Type B pancreatic cell (in vitro differentiated cells): ENCODE data around the gene MPL. TPM values are rescaled to one million over a fixed set of nuclear protein-coding genes. Genes with fewer than 3 reads are reported as not detected.

Experiments
- DNase-seq: peaks from one replicate; pipeline ENCODE4 v3.0.0; 2021; ENCODE audit warnings: mixed read lengths; ENCODE audit not compliant: unreplicated experiment; ENCODE audit errors: extremely low spot score
- H3K27ac Mint-ChIP-seq: 2 replicates; pipeline ENCODE4 v1.8.0; 2021; ENCODE audit warnings: mild to moderate bottlenecking, mixed read lengths
- H3K27me3 Mint-ChIP-seq: 2 replicates; pipeline ENCODE4 v1.8.0; 2021; ENCODE audit warnings: mixed read lengths
- H3K36me3 Mint-ChIP-seq: 2 replicates; pipeline ENCODE4 v1.8.0; 2021; ENCODE audit warnings: mixed read lengths
- H3K4me1 Mint-ChIP-seq: one replicate; pipeline ENCODE4 v1.8.0; 2021; ENCODE audit warnings: mixed read lengths; ENCODE audit not compliant: unreplicated experiment
- H3K4me3 Mint-ChIP-seq: 2 replicates; pipeline ENCODE4 v1.8.0; 2021; ENCODE audit warnings: mild to moderate bottlenecking, mixed read lengths
- H3K9me3 Mint-ChIP-seq: 2 replicates; pipeline ENCODE4 v1.8.0; 2021; ENCODE audit warnings: mixed read lengths
- CTCF ChIP-seq: fragments of 200-600 bp; sonication (generic); conservative IDR thresholded peaks from 2 replicates; pipeline ENCODE4 v1.5.0; 2021; ENCODE audit warnings: antibody characterized with exemption, mild to moderate bottlenecking
- total RNA-seq: library from RNA; stranded (reverse); gene quantifications from 2 replicates; pipeline ENCODE4 v1.2.1, GENCODE V29; 2021; ENCODE audit warnings: low replicate concordance

The MPL gene
- total RNA-seq, 1 donor from 2014 or later = not detected

GRCh38 chr1:43340559-43340958, 2.9 kb downstream of the MPL start:
- peaks cover 4% of the 10 kb centered on the region for H3K27me3 Mint-ChIP-seq
- H3K9me3 Mint-ChIP-seq = no peaks in the 10 kb centered on the region
- DNase-seq = no peak
- H3K27ac Mint-ChIP-seq = no peak overlapping the region
- no peaks in the 10 kb centered on the region for H3K4me1 Mint-ChIP-seq
- no peaks in the 10 kb centered on the region for H3K36me3 Mint-ChIP-seq
- TF ChIP-seq CTCF = no peak
- no peak overlapping the region for H3K4me3 Mint-ChIP-seq

GRCh38 chr1:43344267-43344850, 6.7 kb downstream of the MPL start:
- Mint-ChIP-seq H3K9me3 (no peaks in the 10 kb centered on the region), H3K4me3 (no peak overlapping the region), H3K27ac (peak overlapping the region; percentile 13), H3K27me3 (peaks cover 8% of the 10 kb centered on the region), H3K36me3 (no peaks in the 10 kb centered on the region), H3K4me1 (peaks cover 2% of the 10 kb centered on the region)
- no peak for TF ChIP-seq CTCF
- DNase-seq = no peak

- no peak for TF ChIP-seq CTCF
- Mint-ChIP-seq H3K27me3 (peaks cover 8% of the 10 kb centered on the region), H3K9me3 (no peaks in the 10 kb centered on the region), H3K36me3 (no peaks in the 10 kb centered on the region), H3K4me3 (no peak overlapping the region), H3K4me1 (peaks cover 7% of the 10 kb centered on the region), H3K27ac (no peak overlapping the region)
- DNase-seq = no peak
Observed at GRCh38 chr1:43345120-43345519, 7.5 kb downstream of the MPL start.

- no peaks in the 10 kb centered on the region for H3K9me3 Mint-ChIP-seq
Observed at GRCh38 chr1:43346636-43347035, 9.0 kb downstream of the MPL start.

GRCh38 chr1:43348343-43348808, 10.8 kb downstream of the MPL start:
- TF ChIP-seq CTCF = no peak

More at GRCh38 chr1:43346636-43347035, 9.0 kb downstream of the MPL start:
- Mint-ChIP-seq H3K4me1 (peaks cover 7% of the 10 kb centered on the region), H3K27me3 (peaks cover 4% of the 10 kb centered on the region), H3K4me3 (no peak overlapping the region), H3K27ac (no peak overlapping the region), H3K36me3 (no peaks in the 10 kb centered on the region)
- no peak for DNase-seq
- TF ChIP-seq CTCF = no peak

More at GRCh38 chr1:43348343-43348808, 10.8 kb downstream of the MPL start:
- Mint-ChIP-seq H3K9me3 (no peaks in the 10 kb centered on the region), H3K4me3 (peak overlapping the region; percentile 80), H3K27ac (peak overlapping the region; percentile 83), H3K4me1 (peaks cover 7% of the 10 kb centered on the region), H3K36me3 (no peaks in the 10 kb centered on the region), H3K27me3 (peaks cover 4% of the 10 kb centered on the region)
- no peak for DNase-seq
